ENCODE data around the gene LBH.
A peak's percentile ranks its signal among the peaks of the same experiment; 100 is the strongest.

LBH gene

GRCh38 chr2:30235859-30236535 lies 4.7 kb downstream of the LBH start:
- DNase-seq = peak in 1 of 2 donors; percentile 42

GRCh38 chr2:30236591-30237238 lies 5.4 kb downstream of the LBH start:
- no peak for DNase-seq

GRCh38 chr2:30237239-30237965 lies 6.1 kb downstream of the LBH start:
- no peak for DNase-seq

GRCh38 chr2:30237966-30238800 lies 6.8 kb downstream of the LBH start:
- DNase-seq = no peak

GRCh38 chr2:30239308-30239985 lies 8.1 kb downstream of the LBH start:
- peak; percentile 73 to 85 for DNase-seq

- DNase-seq = no peak
Observed at GRCh38 chr2:30239986-30240752, 8.8 kb downstream of the LBH start.

GRCh38 chr2:30243231-30243630 lies 11.9 kb downstream of the LBH start:
- DNase-seq = no peak

- no peak for DNase-seq
Observed at GRCh38 chr2:30245364-30245763, 14.0 kb downstream of the LBH start.

GRCh38 chr2:30248791-30249190 lies 17.5 kb downstream of the LBH start:
- no peak for DNase-seq

- no peak for DNase-seq
Observed at GRCh38 chr2:30249354-30249753, 18.0 kb downstream of the LBH start.

- DNase-seq = no peak
Observed at GRCh38 chr2:30250421-30250820, 19.1 kb downstream of the LBH start.

GRCh38 chr2:30252723-30253701 lies 21.7 kb downstream of the LBH start:
- peak in 1 of 2 donors; percentile 33 for DNase-seq

GRCh38 chr2:30253873-30254684 lies 22.7 kb downstream of the LBH start:
- no peak for DNase-seq

GRCh38 chr2:30254685-30255001 lies 23.3 kb downstream of the LBH start:
- DNase-seq = no peak

- DNase-seq = no peak
Observed at GRCh38 chr2:30255026-30255425, 23.7 kb downstream of the LBH start.

GRCh38 chr2:30255466-30256408 lies 24.4 kb downstream of the LBH start:
- no peak for DNase-seq

GRCh38 chr2:30257266-30258214 lies 26.2 kb downstream of the LBH start:
- no peak for DNase-seq
